Measurements from ENCODE around the gene LRMDA.

- no peak for TF ChIP-seq CTCF (IDR thresholded peaks at IDR 0.05; ENCODE audit: extremely low read depth in 1 of 2, insufficient read depth in 1 of 2, low read depth in 1 of 2, low read length in 2 of 2)
- no peak for TF ChIP-seq POLR2AphosphoS5 (IDR thresholded peaks at IDR 0.05; ENCODE audit: insufficient read depth, low read depth, low read length)
- TF ChIP-seq EZH2 (IDR thresholded peaks at IDR 0.05; ENCODE audit: borderline replicate concordance, low read depth, low read length, severe bottlenecking) = no peak
- no peak for TF ChIP-seq POLR2A (IDR thresholded peaks at IDR 0.05; ENCODE audit: low read depth, low read length)
- no peak for TF ChIP-seq FOS (IDR thresholded peaks at IDR 0.05; ENCODE audit: borderline replicate concordance, insufficient read depth, low read length)
- no peak for TF ChIP-seq MAX (IDR thresholded peaks at IDR 0.05; ENCODE audit: insufficient read depth, insufficient read length)
- TF ChIP-seq MYC (IDR thresholded peaks at IDR 0.05; ENCODE audit: low read depth, low read length) = no peak
- TF ChIP-seq GATA2 (IDR thresholded peaks at IDR 0.05; ENCODE audit: insufficient read depth, insufficient read length, low read depth, low read length) = no peak
These were observed 576.3 kb downstream of the LRMDA start for GRCh38 chr10:76007667-76008181.
